ENCODE results near the gene TFAP2B.

Gene TFAP2B

GRCh38 chr6:50795574-50795973 lies 23.1 kb upstream of the TFAP2B start:
- no peaks in the 10 kb centered on the region for H3K9me3 ChIP-seq (ENCODE audit: low read length)
- no peak overlapping the region for H2AFZ ChIP-seq (ENCODE audit: low read length)
- no peaks in the 10 kb centered on the region for H3K9me2 ChIP-seq (ENCODE audit: low read depth, low read length)
- H3F3A ChIP-seq (ENCODE audit: insufficient read depth, low read length), result no peaks in the 10 kb centered on the region
- H3K9ac ChIP-seq (ENCODE audit: low read length), result no peak overlapping the region
- TF ChIP-seq CTCF (IDR thresholded peaks at IDR 0.05; ENCODE audit: low read length), result no peak
- no peak for TF ChIP-seq EZH2 (IDR thresholded peaks at IDR 0.05; ENCODE audit: borderline replicate concordance, low read length)
- no peaks in the 10 kb centered on the region for H3K4me1 ChIP-seq (ENCODE audit: insufficient read depth, low read length, severe bottlenecking)
- no peak overlapping the region for H3K4me3 ChIP-seq (ENCODE audit: low read depth, low read length, poor library complexity, severe bottlenecking)
- H3K36me3 ChIP-seq (ENCODE audit: insufficient read depth, low read length), result no peaks in the 10 kb centered on the region
- no peak overlapping the region for H3K4me2 ChIP-seq (ENCODE audit: low read length)
- no peaks in the 10 kb centered on the region for H3K27me3 ChIP-seq (ENCODE audit: insufficient read depth, low read length)
- no peak overlapping the region for H3K27ac ChIP-seq (ENCODE audit: low read depth, low read length, poor library complexity, severe bottlenecking)
- H3K79me2 ChIP-seq (ENCODE audit: insufficient read depth, low read length), result no peaks in the 10 kb centered on the region
- H4K20me1 ChIP-seq (ENCODE audit: insufficient read depth, low read length), result no peaks in the 10 kb centered on the region

GRCh38 chr6:50804283-50804682 lies 14.4 kb upstream of the TFAP2B start:
- Histone ChIP-seq H2AFZ (ENCODE audit: low read length) (no peak overlapping the region), H3K9me2 (ENCODE audit: low read depth, low read length) (no peaks in the 10 kb centered on the region), H3K27me3 (ENCODE audit: insufficient read depth, low read length) (no peaks in the 10 kb centered on the region), H3K4me2 (ENCODE audit: low read length) (no peak overlapping the region), H3F3A (ENCODE audit: insufficient read depth, low read length) (no peaks in the 10 kb centered on the region), H4K20me1 (ENCODE audit: insufficient read depth, low read length) (no peaks in the 10 kb centered on the region), H3K4me1 (ENCODE audit: insufficient read depth, low read length, severe bottlenecking) (no peaks in the 10 kb centered on the region), H3K36me3 (ENCODE audit: insufficient read depth, low read length) (no peaks in the 10 kb centered on the region), H3K79me2 (ENCODE audit: insufficient read depth, low read length) (no peaks in the 10 kb centered on the region), H3K27ac (ENCODE audit: low read depth, low read length, poor library complexity, severe bottlenecking) (no peak overlapping the region), H3K9me3 (ENCODE audit: low read length) (no peaks in the 10 kb centered on the region), H3K4me3 (ENCODE audit: low read depth, low read length, poor library complexity, severe bottlenecking) (no peak overlapping the region), H3K9ac (ENCODE audit: low read length) (no peak overlapping the region)
- TF ChIP-seq EZH2 (IDR thresholded peaks at IDR 0.05; ENCODE audit: borderline replicate concordance, low read length) (no peak), CTCF (IDR thresholded peaks at IDR 0.05; ENCODE audit: low read length) (no peak)

GRCh38 chr6:50807035-50807434 lies 11.6 kb upstream of the TFAP2B start:
- no peak overlapping the region for H3K4me2 ChIP-seq (ENCODE audit: low read length)
- no peaks in the 10 kb centered on the region for H3K27me3 ChIP-seq (ENCODE audit: insufficient read depth, low read length)
- no peaks in the 10 kb centered on the region for H4K20me1 ChIP-seq (ENCODE audit: insufficient read depth, low read length)
- H3K9me3 ChIP-seq (ENCODE audit: low read length), result no peaks in the 10 kb centered on the region
- H3K27ac ChIP-seq (ENCODE audit: low read depth, low read length, poor library complexity, severe bottlenecking), result no peak overlapping the region
- H3K4me3 ChIP-seq (ENCODE audit: low read depth, low read length, poor library complexity, severe bottlenecking), result no peak overlapping the region
- no peaks in the 10 kb centered on the region for H3K9me2 ChIP-seq (ENCODE audit: low read depth, low read length)
- H3K9ac ChIP-seq (ENCODE audit: low read length), result no peak overlapping the region
- H3K79me2 ChIP-seq (ENCODE audit: insufficient read depth, low read length), result no peaks in the 10 kb centered on the region
- H3F3A ChIP-seq (ENCODE audit: insufficient read depth, low read length), result no peaks in the 10 kb centered on the region
- H2AFZ ChIP-seq (ENCODE audit: low read length), result no peak overlapping the region
- H3K36me3 ChIP-seq (ENCODE audit: insufficient read depth, low read length), result no peaks in the 10 kb centered on the region
- no peak for TF ChIP-seq CTCF (IDR thresholded peaks at IDR 0.05; ENCODE audit: low read length)
- TF ChIP-seq EZH2 (IDR thresholded peaks at IDR 0.05; ENCODE audit: borderline replicate concordance, low read length), result no peak
- no peaks in the 10 kb centered on the region for H3K4me1 ChIP-seq (ENCODE audit: insufficient read depth, low read length, severe bottlenecking)

Data from OCI-LY1 (cell line).